HL-60 (cell line): ENCODE data around the gene CMTM8.

Source experiments
- CTCF ChIP-seq: IDR thresholded peaks from one replicate; pipeline ENCODE4 v1.5.1; 2011; ENCODE audit warnings: low read length, control low read depth, inconsistent platforms; ENCODE audit not compliant: insufficient read depth
- POLR2AphosphoS5 ChIP-seq: IDR thresholded peaks from 2 replicates; pipeline ENCODE4 v1.6.1; 2012; ENCODE audit warnings: low read depth
- REST ChIP-seq: IDR thresholded peaks from 2 replicates; pipeline ENCODE4 v1.6.1; 2012; ENCODE audit warnings: low read depth; ENCODE audit not compliant: insufficient replicate concordance

DNA sequence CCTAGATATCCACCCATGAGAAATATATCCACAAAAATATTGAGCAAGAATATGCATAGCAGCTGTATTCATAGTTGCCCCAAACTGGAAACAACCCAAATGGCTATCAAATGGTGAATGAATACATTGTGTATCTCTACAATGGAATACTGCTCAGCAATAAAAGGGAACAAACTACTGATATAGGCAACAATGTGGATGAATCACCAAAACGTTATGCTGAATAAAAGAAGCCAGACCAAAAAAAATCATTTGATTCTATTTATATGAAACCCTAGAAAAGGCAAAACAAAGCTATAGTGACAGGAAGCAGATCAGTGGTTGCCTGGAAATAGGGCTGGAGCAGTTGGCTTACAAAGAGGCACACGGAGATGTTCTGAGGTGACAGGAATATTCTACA is 137.6 kb downstream of the CMTM8 start:
- TF ChIP-seq CTCF (no peak), REST (no peak), POLR2AphosphoS5 (no peak)
